Measurements from ENCODE around the gene S100A6.

The S100A6 gene

GRCh38 chr1:153546796-153547559, 11.2 kb upstream of the S100A6 start:
- CTCF ChIA-PET, result interaction anchor here (1.2 to 4.2 kb wide), 4 partner anchors 7 to 22 kb away, joined by 3 to 17 read pairs (median 11); partner anchors contain the start of gene S100A6
- Histone ChIP-seq H3K27me3 (replicated peaks in 2 of 5; ENCODE audit: control insufficient read depth in 4 of 5, insufficient read depth in 5 of 5, low read length in 4 of 5) (no peaks in the 10 kb centered on the region), H3K27ac (ENCODE audit: insufficient read depth in 1 of 2, low read depth in 1 of 2, low read length in 2 of 2, poor library complexity in 1 of 2, severe bottlenecking in 2 of 2) (no peak overlapping the region), H3K9me3 (ENCODE audit: control extremely low read depth in 1 of 5, control insufficient read depth in 4 of 5, insufficient read depth in 2 of 5, low read depth in 1 of 5, low read length in 4 of 5) (no peaks in the 10 kb centered on the region), H3K4me1 (ENCODE audit: control extremely low read depth in 1 of 4, control insufficient read depth in 4 of 4, insufficient read depth in 4 of 4, low read length in 3 of 4) (peaks cover 0 to 98% (median 59%) of the 10 kb centered on the region in 4 experiments), H3K36me3 (ENCODE audit: control insufficient read depth in 4 of 4, insufficient read depth in 4 of 4, low read length in 3 of 4) (peaks cover 6 to 23% (median 17%) of the 10 kb centered on the region in 4 experiments), H3K4me3 (ENCODE audit: control insufficient read depth in 1 of 7, extremely low read depth in 1 of 7, insufficient read depth in 4 of 7, low read depth in 2 of 7, low read length in 6 of 7) (no peak overlapping the region)
- 92% methylated on average over 11 of the region's 14 CpGs for WGBS (ENCODE audit: insufficient coverage)
- POLR2A ChIA-PET, result interaction anchor here (2.5 kb wide), 1 partner anchor 19 kb away, joined by 15 read pairs; the partner anchor contains the start of gene S100A2
- DNase-seq, result no peak

- H3K36me3 ChIP-seq (ENCODE audit: control insufficient read depth in 4 of 4, insufficient read depth in 4 of 4, low read length in 3 of 4), result peaks cover 6 to 23% (median 17%) of the 10 kb centered on the region in 4 experiments
- no peak overlapping the region for H3K27ac ChIP-seq (ENCODE audit: insufficient read depth in 1 of 2, low read depth in 1 of 2, low read length in 2 of 2, poor library complexity in 1 of 2, severe bottlenecking in 2 of 2)
- H3K9me3 ChIP-seq (ENCODE audit: control extremely low read depth in 1 of 5, control insufficient read depth in 4 of 5, insufficient read depth in 2 of 5, low read depth in 1 of 5, low read length in 4 of 5), result no peaks in the 10 kb centered on the region
- peak overlapping the region in 2 of 7 experiments; percentile 67 to 87 for H3K4me3 ChIP-seq (ENCODE audit: control insufficient read depth in 1 of 7, extremely low read depth in 1 of 7, insufficient read depth in 4 of 7, low read depth in 2 of 7, low read length in 6 of 7)
- ChIA-PET CTCF (interaction anchor here (0.8 to 4.3 kb wide), 5 partner anchors 8 to 26 kb away, joined by 3 to 31 read pairs (median 14); partner anchors contain the start of gene S100A6), POLR2A (interaction anchor here (2.5 to 2.7 kb wide), 2 partner anchors 11 to 20 kb away, joined by 10 to 15 read pairs; partner anchors contain the start of genes S100A2 and S100A6)
- no peaks in the 10 kb centered on the region for H3K27me3 ChIP-seq (replicated peaks in 2 of 5; ENCODE audit: control insufficient read depth in 4 of 5, insufficient read depth in 5 of 5, low read length in 4 of 5)
- peaks cover 2 to 100% (median 63%) of the 10 kb centered on the region in 4 experiments for H3K4me1 ChIP-seq (ENCODE audit: control extremely low read depth in 1 of 4, control insufficient read depth in 4 of 4, insufficient read depth in 4 of 4, low read length in 3 of 4)
- DNase-seq, result no peak
- 94% methylated on average over 8 of the region's 8 CpGs for WGBS (ENCODE audit: insufficient coverage)
Observed at GRCh38 chr1:153546371-153546770, 10.6 kb upstream of the S100A6 start.

GRCh38 chr1:153545067-153546055, 9.6 kb upstream of the S100A6 start, which contains the start of gene S100A4:
S100A4 (minus strand) TSS chr1:153545806; CDS start chr1:153544794, 1,012 bp downstream.
- Histone ChIP-seq H3K27ac (ENCODE audit: insufficient read depth in 1 of 2, low read depth in 1 of 2, low read length in 2 of 2, poor library complexity in 1 of 2, severe bottlenecking in 2 of 2) (peak within 1 kb of the TSS; percentile 51 to 77), H3K27me3 (replicated peaks in 2 of 5; ENCODE audit: control insufficient read depth in 4 of 5, insufficient read depth in 5 of 5, low read length in 4 of 5) (no peaks in the 10 kb centered on the region), H3K4me1 (ENCODE audit: control extremely low read depth in 1 of 4, control insufficient read depth in 4 of 4, insufficient read depth in 4 of 4, low read length in 3 of 4) (peaks cover 5 to 100% (median 63%) of the 10 kb centered on the region in 4 experiments), H3K4me3 (ENCODE audit: control insufficient read depth in 1 of 7, extremely low read depth in 1 of 7, insufficient read depth in 4 of 7, low read depth in 2 of 7, low read length in 6 of 7) (peak within 1 kb of the TSS; percentile 21 to 87 (median 65)), H3K36me3 (ENCODE audit: control insufficient read depth in 4 of 4, insufficient read depth in 4 of 4, low read length in 3 of 4) (peaks cover 6 to 23% (median 17%) of the 10 kb centered on the region in 4 experiments), H3K9me3 (ENCODE audit: control extremely low read depth in 1 of 5, control insufficient read depth in 4 of 5, insufficient read depth in 2 of 5, low read depth in 1 of 5, low read length in 4 of 5) (no peaks in the 10 kb centered on the region)
- WGBS (ENCODE audit: insufficient coverage), result under 1% methylated on average over 16 of the region's 19 CpGs
- peak; percentile 83 to 93 (median 92) for DNase-seq
- POLR2A ChIA-PET, result interaction anchor here (0.9 to 2.7 kb wide), 4 partner anchors 10 to 21 kb away, joined by 3 to 15 read pairs (median 7); partner anchors contain the start of genes S100A2 and S100A6
- CTCF ChIA-PET, result interaction anchor here (0.8 to 4.3 kb wide), 8 partner anchors 9 to 35 kb away, joined by 3 to 31 read pairs (median 12); partner anchors contain the start of gene S100A6

- H3K4me3 ChIP-seq (ENCODE audit: control insufficient read depth in 1 of 7, extremely low read depth in 1 of 7, insufficient read depth in 4 of 7, low read depth in 2 of 7, low read length in 6 of 7), result peak overlapping the region; percentile 21 to 87 (median 65)
- no peak for DNase-seq
- WGBS (ENCODE audit: insufficient coverage), result 65% methylated on average over 6 of the region's 10 CpGs
- H3K27me3 ChIP-seq (replicated peaks in 2 of 5; ENCODE audit: control insufficient read depth in 4 of 5, insufficient read depth in 5 of 5, low read length in 4 of 5), result no peaks in the 10 kb centered on the region
- ChIA-PET CTCF (interaction anchor here (0.7 to 4.3 kb wide), 7 partner anchors 9 to 34 kb away, joined by 3 to 31 read pairs (median 14); partner anchors contain the start of gene S100A6), POLR2A (interaction anchor here (1.2 to 2.7 kb wide), 3 partner anchors 9 to 22 kb away, joined by 3 to 15 read pairs (median 10); partner anchors contain the start of genes S100A2 and S100A6)
- H3K36me3 ChIP-seq (ENCODE audit: control insufficient read depth in 4 of 4, insufficient read depth in 4 of 4, low read length in 3 of 4), result peaks cover 6 to 23% (median 17%) of the 10 kb centered on the region in 4 experiments
- H3K4me1 ChIP-seq (ENCODE audit: control extremely low read depth in 1 of 4, control insufficient read depth in 4 of 4, insufficient read depth in 4 of 4, low read length in 3 of 4), result peaks cover 5 to 100% (median 64%) of the 10 kb centered on the region in 4 experiments
- peak overlapping the region; percentile 26 to 77 for H3K27ac ChIP-seq (ENCODE audit: insufficient read depth in 1 of 2, low read depth in 1 of 2, low read length in 2 of 2, poor library complexity in 1 of 2, severe bottlenecking in 2 of 2)
- no peaks in the 10 kb centered on the region for H3K9me3 ChIP-seq (ENCODE audit: control extremely low read depth in 1 of 5, control insufficient read depth in 4 of 5, insufficient read depth in 2 of 5, low read depth in 1 of 5, low read length in 4 of 5)
Observed at GRCh38 chr1:153544453-153545066, 8.8 kb upstream of the S100A6 start.

- WGBS (ENCODE audit: insufficient coverage), result 91% methylated on average over 3 of the region's 4 CpGs
Observed at GRCh38 chr1:153543736-153544135, 7.9 kb upstream of the S100A6 start.

More at GRCh38 chr1:153543736-153544135, 7.9 kb upstream of the S100A6 start:
- ChIA-PET POLR2A (interaction anchor here (0.8 to 2.7 kb wide), 2 partner anchors 8 to 23 kb away, joined by 5 to 10 read pairs; partner anchors contain the start of gene S100A6), CTCF (interaction anchor here (0.7 to 4.3 kb wide), 8 partner anchors 8 to 34 kb away, joined by 3 to 31 read pairs (median 8); partner anchors contain the start of gene S100A6)
- DNase-seq, result no peak
- peak overlapping the region in 2 of 7 experiments; percentile 55 to 87 for H3K4me3 ChIP-seq (ENCODE audit: control insufficient read depth in 1 of 7, extremely low read depth in 1 of 7, insufficient read depth in 4 of 7, low read depth in 2 of 7, low read length in 6 of 7)
- peaks cover 6 to 23% (median 17%) of the 10 kb centered on the region in 4 experiments for H3K36me3 ChIP-seq (ENCODE audit: control insufficient read depth in 4 of 4, insufficient read depth in 4 of 4, low read length in 3 of 4)
- H3K4me1 ChIP-seq (ENCODE audit: control extremely low read depth in 1 of 4, control insufficient read depth in 4 of 4, insufficient read depth in 4 of 4, low read length in 3 of 4), result peaks cover 5 to 93% (median 63%) of the 10 kb centered on the region in 4 experiments
- H3K27ac ChIP-seq (ENCODE audit: insufficient read depth in 1 of 2, low read depth in 1 of 2, low read length in 2 of 2, poor library complexity in 1 of 2, severe bottlenecking in 2 of 2), result no peak overlapping the region
- no peaks in the 10 kb centered on the region for H3K27me3 ChIP-seq (replicated peaks in 2 of 5; ENCODE audit: control insufficient read depth in 4 of 5, insufficient read depth in 5 of 5, low read length in 4 of 5)
- no peaks in the 10 kb centered on the region for H3K9me3 ChIP-seq (ENCODE audit: control extremely low read depth in 1 of 5, control insufficient read depth in 4 of 5, insufficient read depth in 2 of 5, low read depth in 1 of 5, low read length in 4 of 5)

All from common myeloid progenitor, CD34-positive (primary cell).